HG02943 (cell line): ENCODE measurements around the gene DBR1.
A peak's percentile ranks its signal among the peaks of the same experiment; 100 is the strongest.

ENCODE experiments used
- ATAC-seq: cut with Tn5 transposase; IDR thresholded peaks from one replicate; pipeline ENCODE4 v1.9.1; 2021; ENCODE audit warnings: mild to moderate bottlenecking, low read depth, moderate library complexity; ENCODE audit not compliant: unreplicated experiment

DBR1 gene

DNA sequence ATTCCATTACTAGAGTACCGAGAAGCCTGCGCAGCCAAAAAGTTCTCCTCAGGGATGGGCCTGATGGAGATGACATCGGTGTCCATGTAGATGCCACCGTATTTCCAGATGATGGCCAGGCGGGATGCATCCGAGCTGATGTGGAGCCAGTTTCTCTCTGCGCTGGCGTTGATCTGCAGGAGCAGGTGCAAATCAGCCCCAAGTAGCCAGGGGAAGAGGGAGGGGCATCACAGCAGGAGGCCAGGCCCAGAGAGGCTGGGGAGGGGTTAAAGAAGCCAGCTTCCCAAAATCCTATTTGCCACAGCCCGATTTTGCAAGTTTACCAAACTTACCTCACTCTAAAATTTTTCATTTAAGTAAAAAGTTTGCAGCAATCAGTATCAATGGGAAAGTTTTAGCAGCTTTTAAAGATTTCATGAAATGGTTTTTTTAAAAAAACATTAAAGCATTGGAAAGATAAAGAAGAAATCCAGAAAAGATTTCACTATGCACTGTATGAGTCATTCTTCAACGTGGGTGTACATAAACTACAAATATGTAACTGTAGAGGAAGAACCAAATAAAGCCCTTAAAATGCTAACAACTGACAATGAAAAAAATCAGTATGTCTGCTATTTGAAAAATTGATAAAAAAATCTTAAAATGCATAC is 49.9 kb downstream of the DBR1 start:
- no peak for ATAC-seq

DNA sequence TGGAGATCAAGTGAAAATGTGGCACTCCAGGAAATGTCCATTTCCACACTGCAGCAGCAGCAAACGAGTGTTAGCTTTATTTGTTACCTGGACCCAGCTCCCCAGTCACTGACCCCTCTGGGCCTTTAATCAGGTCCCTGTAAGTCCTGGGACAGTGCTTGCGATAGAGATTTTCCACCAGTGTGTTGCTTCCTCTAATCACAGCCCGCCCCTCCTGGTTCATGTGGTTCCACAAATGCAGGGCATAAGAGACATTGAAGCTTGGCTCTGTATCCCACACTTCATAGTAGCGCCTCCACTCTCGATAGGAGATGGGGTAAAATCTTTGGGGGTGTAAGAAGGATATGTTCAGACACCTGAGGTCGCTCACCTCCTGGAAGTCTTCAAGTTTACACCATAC is 50.5 kb downstream of the DBR1 start:
- no peak for ATAC-seq

DNA sequence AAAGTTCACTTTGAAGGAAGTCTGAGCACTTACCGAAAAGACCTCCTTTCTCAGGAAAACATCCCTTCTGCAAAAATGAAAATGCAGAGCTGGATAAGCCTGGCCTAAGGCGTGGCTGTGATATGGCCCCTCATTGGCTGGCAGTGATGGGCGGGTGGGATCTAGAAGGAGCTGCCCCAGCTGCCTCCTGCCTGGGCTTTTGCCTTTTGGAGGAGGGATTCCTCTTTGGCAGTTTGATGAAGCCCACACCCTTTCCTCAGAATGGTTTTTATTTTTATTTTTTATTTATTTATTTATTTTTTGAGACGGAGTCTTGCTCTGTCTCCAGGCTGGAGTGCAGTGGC is 55.3 kb downstream of the DBR1 start:
- ATAC-seq, result no peak

DNA sequence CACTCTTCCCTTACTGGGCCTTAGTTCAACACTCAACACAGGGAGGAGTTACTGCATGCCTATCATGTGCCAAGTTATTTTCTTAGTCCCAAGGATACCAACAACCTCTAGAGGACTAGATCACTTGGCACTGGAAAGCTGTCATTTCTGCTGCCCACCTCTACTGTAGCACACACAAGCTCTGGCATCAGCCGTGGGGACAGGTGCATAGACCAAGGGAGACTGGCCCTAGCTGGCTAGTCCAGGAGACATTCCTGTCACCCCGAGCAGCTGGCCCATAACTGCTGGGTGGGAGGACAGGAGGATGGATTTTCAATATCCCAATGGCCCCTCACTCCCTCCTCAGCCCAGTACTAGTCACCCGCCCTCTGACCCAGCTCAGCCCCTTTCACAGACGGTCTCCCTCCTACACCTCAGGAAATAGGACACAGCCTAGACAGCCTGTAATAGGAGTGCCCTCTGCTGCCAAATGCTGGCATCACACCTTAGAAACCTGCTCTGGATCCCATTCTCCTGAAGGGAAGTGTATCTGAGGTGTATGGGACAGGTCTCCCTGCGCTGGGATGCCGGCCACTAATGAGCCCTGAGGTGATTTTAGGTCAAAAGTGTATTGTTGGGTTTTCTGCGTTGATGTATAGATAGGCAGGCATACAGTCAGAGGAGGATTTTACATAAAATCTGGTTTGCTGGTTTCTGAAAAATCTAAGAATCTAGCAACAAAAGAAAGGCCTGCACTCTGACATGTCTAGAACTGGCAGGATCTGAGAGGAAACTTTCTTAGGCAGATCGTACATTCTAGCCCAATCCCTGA is 55.9 kb downstream of the DBR1 start:
- peak; percentile 42 for ATAC-seq

DNA sequence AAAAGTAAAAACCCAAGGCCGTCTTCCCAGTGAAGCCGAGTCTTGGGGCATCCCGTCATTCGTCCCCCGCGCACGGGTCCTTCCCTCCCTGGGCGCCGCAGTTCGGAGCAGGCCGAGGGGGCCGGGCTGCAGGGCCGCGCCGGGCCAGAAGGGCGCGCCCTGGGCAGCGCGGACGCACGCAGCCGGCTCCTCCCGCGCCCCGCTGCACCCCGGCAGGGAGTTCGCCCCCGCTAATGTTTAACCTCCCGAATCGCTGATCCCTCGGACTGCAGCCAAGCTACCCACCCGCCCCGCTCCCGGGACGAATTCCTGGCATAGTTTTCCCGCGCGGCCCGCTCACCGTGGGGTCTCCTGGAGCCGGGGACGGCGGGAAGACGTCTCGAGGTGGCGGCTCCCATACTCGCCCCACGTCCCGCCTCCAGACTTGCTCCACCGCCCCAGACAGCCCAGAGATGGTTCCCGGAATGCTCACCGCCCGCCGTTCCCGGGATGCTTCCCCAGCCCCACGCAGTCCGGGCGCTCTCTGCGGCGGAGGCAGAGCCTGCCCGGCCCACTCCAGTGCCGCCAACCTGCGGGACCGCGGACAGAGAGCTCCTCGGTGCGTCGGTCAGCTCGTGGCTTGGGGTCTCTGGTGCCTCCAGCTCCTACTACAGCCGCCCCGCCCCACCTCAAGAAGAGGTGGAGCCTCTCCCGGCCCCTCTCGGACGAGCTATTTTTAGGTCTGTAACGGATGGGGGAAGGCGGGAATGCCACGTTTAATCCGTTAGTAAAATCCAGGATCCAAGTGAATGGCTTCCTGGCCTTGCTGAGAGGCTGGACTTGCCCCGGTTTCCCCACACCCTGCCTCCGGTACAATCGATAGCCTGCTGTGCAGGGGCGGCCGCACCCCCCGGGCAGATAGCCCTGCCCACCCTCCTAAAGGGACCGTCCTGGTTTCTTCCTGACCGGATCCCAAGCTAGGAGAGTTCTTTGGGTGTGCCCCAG is 59.4 kb downstream of the DBR1 start, which contains the start of gene DZIP1L:
DZIP1L (minus strand) TSS at position 621 of the 984 bp plus-strand sequence. CDS start 11,637 bp downstream, outside the sequence.
- ATAC-seq, result peak; percentile 78

DNA sequence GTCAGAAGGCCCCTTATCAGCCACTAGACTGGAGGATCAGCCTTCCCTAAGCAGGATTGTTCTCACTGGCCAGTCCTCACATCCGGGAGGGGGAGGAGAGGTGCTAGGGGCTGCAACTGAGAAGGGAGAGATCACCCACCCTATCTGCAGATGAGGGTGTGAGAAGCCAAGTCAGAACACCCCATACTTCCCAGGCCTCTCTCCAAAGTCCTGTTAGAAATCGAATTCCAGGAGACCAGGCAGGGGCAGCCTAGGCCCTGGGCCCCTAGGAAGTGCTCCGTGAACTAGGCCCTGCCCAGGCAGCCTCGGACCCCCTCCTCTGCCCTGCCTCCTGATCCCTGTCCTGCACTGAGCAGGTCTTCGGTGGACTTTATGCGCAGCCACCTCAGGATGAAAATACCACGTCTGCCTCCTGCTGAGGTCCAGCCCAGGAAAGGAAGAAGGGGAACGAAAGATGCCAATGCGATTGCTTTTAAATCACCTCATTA is 60.2 kb downstream of the DBR1 start:
- no peak for ATAC-seq

DNA sequence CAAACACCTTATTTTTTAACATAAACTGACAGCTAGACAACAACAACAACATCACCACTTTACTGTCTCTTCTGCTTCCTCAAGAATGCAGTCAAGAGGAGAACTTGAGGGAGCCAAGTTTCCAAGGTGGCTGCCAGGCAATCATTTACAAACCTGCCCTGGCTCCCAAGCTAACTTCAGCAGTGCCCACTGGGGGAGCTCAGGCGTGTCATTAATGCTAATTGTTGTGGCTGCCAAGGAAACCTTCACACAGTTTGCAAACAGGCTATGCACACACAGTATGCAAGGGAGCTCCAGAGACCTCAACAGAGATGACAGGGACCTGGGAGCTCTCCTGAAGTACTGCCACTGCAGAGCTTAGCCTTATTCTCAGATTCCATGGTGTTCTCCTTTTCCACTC is 61.4 kb downstream of the DBR1 start:
- no peak for ATAC-seq

DNA sequence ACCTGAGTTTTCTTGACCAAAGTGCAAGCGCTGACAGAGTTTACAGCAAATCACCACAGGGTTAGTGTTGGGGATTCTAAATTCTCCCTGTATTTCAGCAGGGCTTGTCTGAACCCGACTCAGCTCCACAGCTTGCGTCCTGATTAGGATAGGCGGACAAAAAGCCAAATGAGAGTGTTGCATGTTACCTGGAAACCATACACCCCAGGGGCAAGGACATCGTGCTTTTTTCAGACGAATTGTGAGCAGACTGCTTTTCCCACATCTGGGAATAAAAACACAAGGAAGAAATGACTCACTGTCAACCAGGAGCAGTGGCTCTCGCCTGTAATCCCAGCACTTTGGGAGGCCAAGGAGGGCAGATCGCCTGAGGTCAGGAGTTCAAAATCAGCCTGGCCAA is 62.4 kb downstream of the DBR1 start:
- ATAC-seq, result no peak
